Caco-2 (cell line): ENCODE results near the gene TRIM34. TPM values are rescaled to one million over a fixed set of nuclear protein-coding genes. Genes with fewer than 3 reads are reported as not detected.

ENCODE experiments used
- BruUV-seq: library from RNA; stranded (reverse); fragments of 400-500 nt; replicated peaks from 2 replicates; lab custom pipeline; 2021; lab: Mats Ljungman, UMichigan
- CTCF ChIA-PET: fragments of 300-600 bp; sonication (Branson Sonifier 250); formaldehyde crosslinking; loops from one replicate; lab custom pipeline; 2022; ENCODE audit warnings: antibody characterized with exemption; lab: Charles Lee
- POLR2A ChIA-PET: fragments of 300-600 bp; sonication (Branson Sonifier 250); formaldehyde crosslinking; loops from one replicate; lab custom pipeline; 2022; ENCODE audit warnings: antibody characterized with exemption; lab: Charles Lee
- DNase-seq, 2 experiments: peaks; one replicate each; pipeline versions ENCODE4 v3.0.0 to v3.0.0-alpha.2; 2020 to 2022
- H3K27me3 ChIP-seq: replicated peaks from 2 replicates; pipeline ENCODE4 v1.6.0; 2011; ENCODE audit warnings: low read length; ENCODE audit not compliant: control insufficient read depth, insufficient read depth
- H3K36me3 ChIP-seq: 2 replicates; pipeline ENCODE4 v1.5.1; 2011; ENCODE audit warnings: low read length; ENCODE audit not compliant: control insufficient read depth, insufficient read depth
- H3K4me1 ChIP-seq: fragments of 250-450 bp; sonication (Bioruptor Pico); 2 replicates; pipeline ENCODE4 v1.5.1; 2020; ENCODE audit warnings: mild to moderate bottlenecking
- H3K4me3 ChIP-seq: 2 replicates; pipeline ENCODE4 v1.5.1; 2011; ENCODE audit warnings: low read depth, mild to moderate bottlenecking, control low read depth, low read length
- H3K9me3 ChIP-seq: fragments of 250-450 bp; sonication (Bioruptor Pico); 2 replicates; pipeline ENCODE4 v1.5.1; 2020; ENCODE audit warnings: mild to moderate bottlenecking, moderate library complexity
- H3K27ac Mint-ChIP-seq: one replicate; pipeline ENCODE4 v1.8.0; 2022; ENCODE audit warnings: mixed read lengths; ENCODE audit not compliant: unreplicated experiment
- H3K27me3 Mint-ChIP-seq: one replicate; pipeline ENCODE4 v1.8.0; 2022; ENCODE audit warnings: mixed read lengths; ENCODE audit not compliant: insufficient read depth, unreplicated experiment
- H3K36me3 Mint-ChIP-seq: one replicate; pipeline ENCODE4 v1.8.0; 2022; ENCODE audit warnings: mild to moderate bottlenecking, mixed read lengths; ENCODE audit not compliant: insufficient read depth, unreplicated experiment
- H3K4me1 Mint-ChIP-seq: one replicate; pipeline ENCODE4 v1.8.0; 2022; ENCODE audit warnings: low read depth, mixed read lengths; ENCODE audit not compliant: unreplicated experiment
- H3K4me3 Mint-ChIP-seq: one replicate; pipeline ENCODE4 v1.8.0; 2022; ENCODE audit warnings: mild to moderate bottlenecking, moderate library complexity, mixed read lengths; ENCODE audit not compliant: unreplicated experiment
- H3K9me3 Mint-ChIP-seq: one replicate; pipeline ENCODE4 v1.8.0; 2022; ENCODE audit warnings: mixed read lengths; ENCODE audit not compliant: unreplicated experiment
- intact Hi-C: fragments of 100-400 bp; cut with micrococcal nuclease; formaldehyde crosslinking; loops from one replicate; pipeline ENCODE4 v1.10.0; 2022; ENCODE audit not compliant: unreplicated experiment
- total RNA-seq: library from RNA; stranded (reverse); gene quantifications from 2 replicates; pipeline ENCODE4 v1.2.3, GENCODE V29; 2022
- TF ChIP-seq, protein P1 (sequence below), 2 experiments: fragments of 200-600 bp in 1 of 2; IDR thresholded peaks; 1 replicate in 1 of 2; 2 replicates in 1 of 2; pipeline versions ENCODE4 v1.5.1 to v1.8.0; 2011 to 2022; ENCODE audit warnings: antibody characterized with exemption in 1 of 2, control low read depth in 1 of 2, inconsistent platforms in 1 of 2, low read depth in 1 of 2, low read length in 1 of 2, mild to moderate bottlenecking in 1 of 2, moderate library complexity in 1 of 2; ENCODE audit not compliant: insufficient read depth in 1 of 2, severe bottlenecking in 1 of 2, unreplicated experiment in 1 of 2

Gene TRIM34
- total RNA-seq, 1 experiment from 2014 or later, result 4.3 TPM

GRCh38 chr11:5618807-5619206 is 6.0 kb upstream of the TRIM34 start:
- ChIA-PET POLR2A (no interaction called here), CTCF (no interaction called here)
- H3K36me3 Mint-ChIP-seq, result peaks cover 7% of the 10 kb centered on the region
- H3K9me3 Mint-ChIP-seq, result no peaks in the 10 kb centered on the region
- H3K27me3 ChIP-seq, result no peaks in the 10 kb centered on the region
- peaks cover 52% of the 10 kb centered on the region for H3K4me1 ChIP-seq
- H3K4me3 ChIP-seq, result no peak overlapping the region
- H3K4me3 Mint-ChIP-seq, result no peak overlapping the region
- no peaks in the 10 kb centered on the region for H3K36me3 ChIP-seq
- H3K27ac Mint-ChIP-seq, result no peak overlapping the region
- no peaks in the 10 kb centered on the region for H3K9me3 ChIP-seq
- DNase-seq, result no peak
- peaks cover 34% of the 10 kb centered on the region for H3K4me1 Mint-ChIP-seq
- no peaks in the 10 kb centered on the region for H3K27me3 Mint-ChIP-seq
- TF ChIP-seq, protein P1, sequence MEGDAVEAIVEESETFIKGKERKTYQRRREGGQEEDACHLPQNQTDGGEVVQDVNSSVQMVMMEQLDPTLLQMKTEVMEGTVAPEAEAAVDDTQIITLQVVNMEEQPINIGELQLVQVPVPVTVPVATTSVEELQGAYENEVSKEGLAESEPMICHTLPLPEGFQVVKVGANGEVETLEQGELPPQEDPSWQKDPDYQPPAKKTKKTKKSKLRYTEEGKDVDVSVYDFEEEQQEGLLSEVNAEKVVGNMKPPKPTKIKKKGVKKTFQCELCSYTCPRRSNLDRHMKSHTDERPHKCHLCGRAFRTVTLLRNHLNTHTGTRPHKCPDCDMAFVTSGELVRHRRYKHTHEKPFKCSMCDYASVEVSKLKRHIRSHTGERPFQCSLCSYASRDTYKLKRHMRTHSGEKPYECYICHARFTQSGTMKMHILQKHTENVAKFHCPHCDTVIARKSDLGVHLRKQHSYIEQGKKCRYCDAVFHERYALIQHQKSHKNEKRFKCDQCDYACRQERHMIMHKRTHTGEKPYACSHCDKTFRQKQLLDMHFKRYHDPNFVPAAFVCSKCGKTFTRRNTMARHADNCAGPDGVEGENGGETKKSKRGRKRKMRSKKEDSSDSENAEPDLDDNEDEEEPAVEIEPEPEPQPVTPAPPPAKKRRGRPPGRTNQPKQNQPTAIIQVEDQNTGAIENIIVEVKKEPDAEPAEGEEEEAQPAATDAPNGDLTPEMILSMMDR (IDR thresholded peaks at IDR 0.05; ENCODE audit: insufficient read depth in 1 of 2, low read depth in 1 of 2, low read length in 1 of 2, severe bottlenecking in 1 of 2, unreplicated experiment in 1 of 2), result no peak
- intact Hi-C loops, result no loop called here
- BruUV-seq, result no TSS peak

DNA sequence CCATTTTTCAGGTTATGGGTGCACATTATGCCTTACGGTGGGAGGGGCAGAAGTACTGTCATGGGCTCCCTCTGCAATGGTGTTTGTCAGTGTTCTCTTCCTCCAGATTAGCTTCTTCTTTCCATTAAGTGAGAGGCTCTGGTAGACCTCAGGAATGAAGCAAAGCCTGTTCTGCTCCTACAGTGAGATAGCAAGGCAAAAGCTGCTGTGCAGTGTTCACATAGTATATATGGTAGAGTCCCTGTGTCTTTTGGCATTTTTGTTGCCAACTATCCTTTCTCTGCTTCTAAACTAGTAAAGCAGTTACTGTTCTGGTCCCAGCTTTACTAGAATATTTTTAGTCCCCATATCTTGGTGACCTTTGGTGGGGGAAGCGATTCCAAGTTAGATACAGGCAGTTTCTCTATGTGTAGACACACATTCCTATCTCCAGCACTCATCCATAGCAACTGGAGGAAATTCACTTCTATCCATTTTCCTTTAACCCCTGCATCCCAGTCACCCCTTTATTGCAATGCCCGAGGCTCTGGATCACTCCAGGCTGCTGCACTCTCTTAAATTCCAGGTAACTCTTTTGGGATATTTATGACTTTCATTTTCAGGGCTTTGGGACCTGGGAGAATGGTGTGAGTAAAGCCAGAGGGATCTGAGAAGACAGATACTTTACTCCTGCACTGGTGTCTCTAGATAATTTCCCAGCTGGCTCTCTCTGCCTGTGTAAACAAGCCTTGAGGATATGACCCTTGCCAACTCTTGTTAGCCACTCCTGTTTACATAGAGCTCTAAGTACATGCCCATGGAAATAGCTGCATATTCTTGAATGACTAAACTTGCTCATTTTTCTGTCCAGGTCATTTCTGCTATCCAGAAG is 3.9 kb upstream of the TRIM34 start:
- peaks cover 41% of the 10 kb centered on the region for H3K4me1 Mint-ChIP-seq
- H3K4me3 Mint-ChIP-seq, result peak overlapping the region; percentile 70
- Histone ChIP-seq H3K27me3 (no peaks in the 10 kb centered on the region), H3K36me3 (no peaks in the 10 kb centered on the region), H3K4me3 (no peak overlapping the region), H3K9me3 (no peaks in the 10 kb centered on the region), H3K4me1 (peaks cover 66% of the 10 kb centered on the region)
- peak overlapping the region; percentile 97 for H3K27ac Mint-ChIP-seq
- H3K36me3 Mint-ChIP-seq, result peaks cover 7% of the 10 kb centered on the region
- intact Hi-C loops, result loop anchor here (1.0 to 2.0 kb wide), 2 partner anchors 20 to 64 kb away; partner anchors contain the start of gene TRIM5
- DNase-seq, result peak; percentile 72 to 78
- H3K9me3 Mint-ChIP-seq, result no peaks in the 10 kb centered on the region
- ChIA-PET CTCF (interaction anchor here (1.1 to 2.3 kb wide), 2 partner anchors 21 to 64 kb away, joined by 5 to 12 read pairs; partner anchors contain the start of gene TRIM5), POLR2A (interaction anchor here (0.6 to 1.0 kb wide), 3 partner anchors 24 to 64 kb away, joined by 3 to 6 read pairs (median 4); partner anchors contain the start of gene TRIM5)
- BruUV-seq, result TSS peak; percentile 43
- TF ChIP-seq, protein P1 (IDR thresholded peaks at IDR 0.05; ENCODE audit: insufficient read depth in 1 of 2, low read depth in 1 of 2, low read length in 1 of 2, severe bottlenecking in 1 of 2, unreplicated experiment in 1 of 2), result no peak
- H3K27me3 Mint-ChIP-seq, result no peaks in the 10 kb centered on the region

GRCh38 chr11:5621580-5621979 is 3.2 kb upstream of the TRIM34 start:
- H3K36me3 Mint-ChIP-seq, result peaks cover 7% of the 10 kb centered on the region
- intact Hi-C loops, result loop anchor here (2.0 kb wide), 1 partner anchor 21 kb away; no protein-coding TSS in a partner anchor
- TF ChIP-seq, protein P1 (IDR thresholded peaks at IDR 0.05; ENCODE audit: insufficient read depth in 1 of 2, low read depth in 1 of 2, low read length in 1 of 2, severe bottlenecking in 1 of 2, unreplicated experiment in 1 of 2), result no peak
- no peaks in the 10 kb centered on the region for H3K36me3 ChIP-seq
- no peak for DNase-seq
- H3K4me1 Mint-ChIP-seq, result peaks cover 45% of the 10 kb centered on the region
- no peaks in the 10 kb centered on the region for H3K9me3 Mint-ChIP-seq
- ChIA-PET POLR2A (interaction anchor here (0.5 to 1.0 kb wide), 2 partner anchors 63 to 769 kb away, joined by 3 to 6 read pairs; partner anchors contain the start of genes SMPD1 and TRIM5), CTCF (interaction anchor here (1.1 to 2.3 kb wide), 2 partner anchors 21 to 63 kb away, joined by 5 to 12 read pairs; partner anchors contain the start of gene TRIM5)
- no peaks in the 10 kb centered on the region for H3K9me3 ChIP-seq
- BruUV-seq, result no TSS peak
- H3K4me3 Mint-ChIP-seq, result peak overlapping the region; percentile 70
- H3K27me3 Mint-ChIP-seq, result no peaks in the 10 kb centered on the region
- peak overlapping the region; percentile 97 for H3K27ac Mint-ChIP-seq
- no peak overlapping the region for H3K4me3 ChIP-seq
- H3K27me3 ChIP-seq, result no peaks in the 10 kb centered on the region
- peaks cover 70% of the 10 kb centered on the region for H3K4me1 ChIP-seq
